Esophagus muscularis mucosa (tissue), 4 donors: ENCODE results near the gene RNU1-1.
"Not testable (repeated sequence)": the region's sequence is repeated elsewhere in the genome, so short reads cannot be mapped to it uniquely, and the experiment has no call there.

Source experiments
- CTCF ChIP-seq, 3 experiments: fragments of 200-600 bp in 2 of 3; fragments of 450-650 bp in 1 of 3; sonication (generic) in 2 of 3; IDR thresholded peaks; one replicate each; pipeline ENCODE4 v1.5.1; 2017 to 2019; ENCODE audit warnings: antibody characterized with exemption in 3 of 3, mild to moderate bottlenecking in 2 of 3, moderate library complexity in 1 of 3
- EP300 ChIP-seq: sonication (generic); formaldehyde crosslinking; IDR thresholded peaks from one replicate; pipeline ENCODE4 v1.6.1; 2017; ENCODE audit warnings: antibody characterized with exemption
- POLR2A ChIP-seq: fragments of 450-650 bp; IDR thresholded peaks from one replicate; pipeline ENCODE4 v1.6.1; 2017; ENCODE audit warnings: antibody characterized with exemption, moderate library complexity, mild to moderate bottlenecking, low read depth
- POLR2AphosphoS5 ChIP-seq, 2 donors: sonication (generic); formaldehyde crosslinking; IDR thresholded peaks; one replicate each; pipeline ENCODE4 v1.6.1; 2017; ENCODE audit warnings: antibody characterized with exemption in 2 of 2

DNA sequence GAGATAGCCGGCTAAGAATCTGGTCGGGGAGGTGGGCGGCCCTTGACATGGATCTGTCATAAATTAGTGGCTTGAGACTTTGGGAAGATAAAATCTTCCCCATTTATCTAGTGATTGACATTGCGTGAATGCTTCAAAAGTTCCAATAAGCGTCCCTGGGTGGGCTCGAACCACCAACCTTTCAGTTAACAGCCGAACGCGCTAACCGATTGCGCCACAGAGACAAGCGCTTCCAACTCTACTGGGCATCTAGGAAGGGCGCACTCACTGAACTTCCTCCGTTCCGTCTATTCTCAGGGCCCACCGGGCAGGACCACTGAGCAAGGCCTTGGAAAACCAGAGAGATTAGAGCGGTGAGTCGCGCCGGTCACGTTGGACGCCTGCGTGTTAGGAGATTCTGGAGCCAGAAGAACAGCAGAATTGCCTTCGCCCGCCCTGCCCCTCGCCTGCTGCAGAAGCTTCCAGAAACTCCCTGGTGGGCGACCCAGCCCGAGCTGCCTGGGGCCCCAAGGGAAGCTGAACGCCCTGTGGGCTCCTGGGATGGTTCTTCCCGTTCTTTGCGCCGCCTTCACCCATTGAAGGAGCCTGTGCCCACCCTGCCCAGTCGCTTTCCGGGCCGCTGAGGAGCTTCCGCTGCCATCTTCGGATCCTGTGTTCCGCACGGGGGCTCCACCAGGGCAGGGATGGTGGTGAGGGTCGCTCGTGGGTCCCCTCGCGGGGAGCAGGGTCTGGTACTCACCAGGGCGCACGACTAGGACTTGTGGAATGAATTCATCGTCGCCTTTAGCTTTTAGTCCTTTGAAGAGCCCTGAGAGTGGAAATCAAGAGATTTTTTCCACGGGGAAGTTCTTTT, 6.6 kb upstream of the RNU1-1 start:
- TF ChIP-seq POLR2A; CTCF (IDR thresholded peaks at IDR 0.05); POLR2AphosphoS5 (IDR thresholded peaks at IDR 0.05); EP300: not testable (repeated sequence)
